ENCODE measurements around the gene OR2T1.
"Not testable (repeated sequence)": the region's sequence is repeated elsewhere in the genome, so short reads cannot be mapped to it uniquely, and the experiment has no call there.

DNA sequence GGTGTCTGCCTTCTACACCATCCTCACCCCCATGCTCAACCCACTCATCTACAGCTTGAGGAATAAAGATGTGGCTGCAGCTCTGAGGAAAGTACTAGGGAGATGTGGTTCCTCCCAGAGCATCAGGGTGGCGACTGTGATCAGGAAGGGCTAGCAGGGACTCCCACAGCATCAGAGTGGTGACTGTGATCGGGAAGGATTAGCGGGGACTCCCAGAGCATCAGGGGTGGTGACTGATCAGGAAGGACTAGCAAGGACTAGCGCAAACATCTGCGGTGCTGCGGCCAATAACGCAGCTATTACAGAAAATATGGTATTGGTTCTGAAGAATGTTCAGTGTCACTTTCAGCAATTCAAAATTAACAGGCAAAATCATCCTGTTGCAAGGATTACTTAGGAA is 50.8 kb downstream of the OR2T1 start:
- TF ChIP-seq, protein P1, sequence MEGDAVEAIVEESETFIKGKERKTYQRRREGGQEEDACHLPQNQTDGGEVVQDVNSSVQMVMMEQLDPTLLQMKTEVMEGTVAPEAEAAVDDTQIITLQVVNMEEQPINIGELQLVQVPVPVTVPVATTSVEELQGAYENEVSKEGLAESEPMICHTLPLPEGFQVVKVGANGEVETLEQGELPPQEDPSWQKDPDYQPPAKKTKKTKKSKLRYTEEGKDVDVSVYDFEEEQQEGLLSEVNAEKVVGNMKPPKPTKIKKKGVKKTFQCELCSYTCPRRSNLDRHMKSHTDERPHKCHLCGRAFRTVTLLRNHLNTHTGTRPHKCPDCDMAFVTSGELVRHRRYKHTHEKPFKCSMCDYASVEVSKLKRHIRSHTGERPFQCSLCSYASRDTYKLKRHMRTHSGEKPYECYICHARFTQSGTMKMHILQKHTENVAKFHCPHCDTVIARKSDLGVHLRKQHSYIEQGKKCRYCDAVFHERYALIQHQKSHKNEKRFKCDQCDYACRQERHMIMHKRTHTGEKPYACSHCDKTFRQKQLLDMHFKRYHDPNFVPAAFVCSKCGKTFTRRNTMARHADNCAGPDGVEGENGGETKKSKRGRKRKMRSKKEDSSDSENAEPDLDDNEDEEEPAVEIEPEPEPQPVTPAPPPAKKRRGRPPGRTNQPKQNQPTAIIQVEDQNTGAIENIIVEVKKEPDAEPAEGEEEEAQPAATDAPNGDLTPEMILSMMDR (IDR thresholded peaks at IDR 0.05): not testable (repeated sequence)
- not testable (repeated sequence) for TF ChIP-seq POLR2A (IDR thresholded peaks at IDR 0.05)
